ENCODE measurements around the gene COX7A2. TPM values are rescaled to one million over a fixed set of nuclear protein-coding genes. Genes with fewer than 3 reads are reported as not detected.
A peak's percentile ranks its signal among the peaks of the same experiment; 100 is the strongest.

Gene COX7A2
- total and polyA plus RNA-seq, 10 donors = 158 to 535 (median 223) TPM

GRCh38 chr6:75249837-75250236, 6.2 kb upstream of the COX7A2 start:
- no peak overlapping the region for H3K4me3 ChIP-seq
- TF ChIP-seq CTCF (IDR thresholded peaks at IDR 0.05 in 8 of 11, conservative IDR thresholded peaks at IDR 0.05 in 3 of 11) (no peak), POLR2A (IDR thresholded peaks at IDR 0.05) (no peak), POLR2AphosphoS5 (IDR thresholded peaks at IDR 0.05) (no peak)
- H3K27ac ChIP-seq = no peak overlapping the region
- H3K27me3 ChIP-seq (replicated peaks in 1 of 7) = no peaks in the 10 kb centered on the region
- intact Hi-C loops (cut with DNase I; ENCODE audit: low total_unique reads) = no loop called here
- DNase-seq = no peak
- no peaks in the 10 kb centered on the region for H3K4me1 ChIP-seq
- H3K9me3 ChIP-seq = no peaks in the 10 kb centered on the region
- peaks cover 0 to 28% (median 6%) of the 10 kb centered on the region in 6 donors for H3K36me3 ChIP-seq

GRCh38 chr6:75246386-75246785, 2.8 kb upstream of the COX7A2 start:
- intact Hi-C loops (cut with DNase I; ENCODE audit: low total_unique reads) = no loop called here
- Histone ChIP-seq H3K4me3 (no peak overlapping the region), H3K36me3 (peaks cover 0 to 4% (median 0%) of the 10 kb centered on the region in 6 donors), H3K27ac (no peak overlapping the region), H3K9me3 (no peaks in the 10 kb centered on the region), H3K27me3 (replicated peaks in 1 of 7) (no peaks in the 10 kb centered on the region), H3K4me1 (peaks cover 2 to 27% (median 21%) of the 10 kb centered on the region in 6 donors)
- TF ChIP-seq CTCF (IDR thresholded peaks at IDR 0.05 in 8 of 11, conservative IDR thresholded peaks at IDR 0.05 in 3 of 11) (no peak), POLR2AphosphoS5 (IDR thresholded peaks at IDR 0.05) (no peak), POLR2A (IDR thresholded peaks at IDR 0.05) (no peak)
- DNase-seq = no peak
- WGBS, 5 donors = 71 to 88% (median 79%) methylated on average over 2 of the region's 2 CpGs

GRCh38 chr6:75244063-75244584, 523 bp upstream of the COX7A2 start:
- intact Hi-C loops (cut with DNase I; ENCODE audit: low total_unique reads) = no loop called here
- peaks cover 11 to 48% (median 36%) of the 10 kb centered on the region in 6 donors for H3K4me1 ChIP-seq
- H3K27ac ChIP-seq = peak overlapping the region; percentile 74 to 96 (median 92)
- H3K4me3 ChIP-seq = peak overlapping the region; percentile 57 to 82 (median 70)
- H3K36me3 ChIP-seq = peaks cover 0 to 27% (median 18%) of the 10 kb centered on the region in 6 donors
- WGBS, 5 donors = 15 to 29% (median 25%) methylated on average over 15 of the region's 15 CpGs
- H3K9me3 ChIP-seq = no peaks in the 10 kb centered on the region
- H3K27me3 ChIP-seq (replicated peaks in 1 of 7) = no peaks in the 10 kb centered on the region
- DNase-seq = no peak
- no peak for TF ChIP-seq POLR2A (IDR thresholded peaks at IDR 0.05)
- TF ChIP-seq POLR2AphosphoS5 (IDR thresholded peaks at IDR 0.05) = no peak
- TF ChIP-seq CTCF (IDR thresholded peaks at IDR 0.05 in 8 of 11, conservative IDR thresholded peaks at IDR 0.05 in 3 of 11) = no peak

DNA sequence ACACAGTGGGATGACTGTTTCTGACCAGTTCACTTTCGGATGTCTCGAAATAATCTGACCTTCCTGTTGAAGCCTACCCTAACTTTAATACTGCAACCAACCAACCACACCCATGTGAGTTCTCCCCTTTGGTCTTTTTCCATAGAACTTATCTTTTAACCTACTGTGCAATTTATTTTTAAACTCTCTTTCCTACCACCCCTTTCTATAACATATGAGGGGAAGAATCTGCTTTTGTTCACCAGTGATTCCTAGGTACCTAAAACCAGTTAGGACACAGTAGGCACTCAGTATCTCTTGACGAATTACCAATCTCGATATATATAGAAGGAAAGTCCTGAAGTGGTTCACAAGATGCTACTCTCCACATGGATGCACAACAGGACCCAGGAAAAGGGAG, 7.0 kb downstream of the COX7A2 start:
- intact Hi-C loops (cut with DNase I; ENCODE audit: low total_unique reads) = no loop called here
- no peaks in the 10 kb centered on the region for H3K27me3 ChIP-seq (replicated peaks in 1 of 7)
- no peak overlapping the region for H3K27ac ChIP-seq
- 78 to 97% (median 94%) methylated on average over 4 of the region's 4 CpGs for WGBS, 5 donors
- no peak overlapping the region for H3K4me3 ChIP-seq
- H3K9me3 ChIP-seq = no peaks in the 10 kb centered on the region
- DNase-seq = no peak
- peaks cover 7 to 28% (median 17%) of the 10 kb centered on the region in 6 donors for H3K4me1 ChIP-seq
- no peak for TF ChIP-seq POLR2A (IDR thresholded peaks at IDR 0.05)
- TF ChIP-seq POLR2AphosphoS5 (IDR thresholded peaks at IDR 0.05) = no peak
- no peak for TF ChIP-seq CTCF (IDR thresholded peaks at IDR 0.05 in 8 of 11, conservative IDR thresholded peaks at IDR 0.05 in 3 of 11)
- H3K36me3 ChIP-seq = peaks cover 0 to 63% (median 43%) of the 10 kb centered on the region in 6 donors

Data from spleen (tissue), 11 donors.